ENCODE measurements around the gene RIMBP2.

- TF ChIP-seq EP300 (IDR thresholded peaks at IDR 0.05) = no peak
- no peak for TF ChIP-seq CTCF (IDR thresholded peaks at IDR 0.05)
- no peak for TF ChIP-seq POLR2A (IDR thresholded peaks at IDR 0.05; ENCODE audit: low read depth)
- TF ChIP-seq POLR2AphosphoS5 (IDR thresholded peaks at IDR 0.05) = no peak
Measured at GRCh38 chr12:130347588-130347987, 368.5 kb downstream of the RIMBP2 start.
